Nephron progenitor cell (in vitro differentiated cells): ENCODE measurements around the gene TTC39B.

Source experiments
- DNase-seq: peaks from one replicate; pipeline ENCODE4 v3.0.0; 2021
- H3K27ac Mint-ChIP-seq: 2 replicates; pipeline ENCODE4 v1.8.0; 2021; ENCODE audit warnings: mild to moderate bottlenecking, moderate library complexity, mixed read lengths
- H3K27me3 Mint-ChIP-seq: 2 replicates; pipeline ENCODE4 v1.8.0; 2021; ENCODE audit warnings: mild to moderate bottlenecking, low read depth, mixed read lengths; ENCODE audit not compliant: poor library complexity
- H3K36me3 Mint-ChIP-seq: 2 replicates; pipeline ENCODE4 v1.8.0; 2021; ENCODE audit warnings: low read depth, mixed read lengths
- H3K4me1 Mint-ChIP-seq: 2 replicates; pipeline ENCODE4 v1.8.0; 2021; ENCODE audit warnings: mixed read lengths
- H3K4me3 Mint-ChIP-seq: 2 replicates; pipeline ENCODE4 v1.8.0; 2021; ENCODE audit warnings: mild to moderate bottlenecking, moderate library complexity, mixed read lengths
- H3K9me3 Mint-ChIP-seq: 2 replicates; pipeline ENCODE4 v1.8.0; 2021; ENCODE audit warnings: mild to moderate bottlenecking, moderate library complexity, mixed read lengths
- CTCF ChIP-seq: fragments of 200-600 bp; sonication (generic); IDR thresholded peaks from 2 replicates; pipeline ENCODE4 v1.5.0; 2021; ENCODE audit warnings: antibody characterized with exemption

Gene TTC39B

GRCh38 chr9:15246708-15247107, 60.3 kb downstream of the TTC39B start:
- no peaks in the 10 kb centered on the region for H3K9me3 Mint-ChIP-seq
- TF ChIP-seq CTCF, result no peak
- H3K27ac Mint-ChIP-seq, result no peak overlapping the region
- DNase-seq, result no peak
- H3K4me3 Mint-ChIP-seq, result no peak overlapping the region
- peaks cover 18% of the 10 kb centered on the region for H3K4me1 Mint-ChIP-seq
- H3K27me3 Mint-ChIP-seq, result peaks cover 5% of the 10 kb centered on the region
- no peaks in the 10 kb centered on the region for H3K36me3 Mint-ChIP-seq

- H3K4me1 Mint-ChIP-seq, result peaks cover 18% of the 10 kb centered on the region
- no peak for TF ChIP-seq CTCF
- H3K9me3 Mint-ChIP-seq, result no peaks in the 10 kb centered on the region
- H3K4me3 Mint-ChIP-seq, result no peak overlapping the region
- no peak for DNase-seq
- H3K27ac Mint-ChIP-seq, result no peak overlapping the region
- H3K36me3 Mint-ChIP-seq, result no peaks in the 10 kb centered on the region
- peaks cover 5% of the 10 kb centered on the region for H3K27me3 Mint-ChIP-seq
These were observed 60.8 kb downstream of the TTC39B start for GRCh38 chr9:15246243-15246642.

GRCh38 chr9:15244001-15244441, 63.0 kb downstream of the TTC39B start:
- H3K27me3 Mint-ChIP-seq, result peaks cover 5% of the 10 kb centered on the region

GRCh38 chr9:15243081-15243480, 63.9 kb downstream of the TTC39B start:
- peaks cover 5% of the 10 kb centered on the region for H3K27me3 Mint-ChIP-seq
- peaks cover 14% of the 10 kb centered on the region for H3K9me3 Mint-ChIP-seq
- TF ChIP-seq CTCF, result no peak
- DNase-seq, result no peak
- H3K4me1 Mint-ChIP-seq, result no peaks in the 10 kb centered on the region
- no peak overlapping the region for H3K27ac Mint-ChIP-seq
- H3K36me3 Mint-ChIP-seq, result peaks cover 14% of the 10 kb centered on the region
- H3K4me3 Mint-ChIP-seq, result no peak overlapping the region

More at GRCh38 chr9:15244001-15244441, 63.0 kb downstream of the TTC39B start:
- TF ChIP-seq CTCF, result no peak
- no peak for DNase-seq
- Mint-ChIP-seq H3K27ac (no peak overlapping the region), H3K4me1 (peaks cover 4% of the 10 kb centered on the region), H3K9me3 (peaks cover 5% of the 10 kb centered on the region), H3K4me3 (no peak overlapping the region), H3K36me3 (peaks cover 5% of the 10 kb centered on the region)

GRCh38 chr9:15240927-15241326, 66.1 kb downstream of the TTC39B start:
- Mint-ChIP-seq H3K4me1 (no peaks in the 10 kb centered on the region), H3K27ac (no peak overlapping the region), H3K4me3 (no peak overlapping the region), H3K27me3 (peaks cover 5% of the 10 kb centered on the region), H3K9me3 (peaks cover 36% of the 10 kb centered on the region), H3K36me3 (peaks cover 34% of the 10 kb centered on the region)
- DNase-seq, result no peak
- TF ChIP-seq CTCF, result no peak

GRCh38 chr9:15239816-15240215, 67.2 kb downstream of the TTC39B start:
- H3K27ac Mint-ChIP-seq, result no peak overlapping the region

More at GRCh38 chr9:15239816-15240215, 67.2 kb downstream of the TTC39B start:
- DNase-seq, result no peak
- peaks cover 5% of the 10 kb centered on the region for H3K27me3 Mint-ChIP-seq
- H3K36me3 Mint-ChIP-seq, result peaks cover 44% of the 10 kb centered on the region
- H3K4me3 Mint-ChIP-seq, result no peak overlapping the region
- no peaks in the 10 kb centered on the region for H3K4me1 Mint-ChIP-seq
- TF ChIP-seq CTCF, result no peak
- H3K9me3 Mint-ChIP-seq, result peaks cover 47% of the 10 kb centered on the region
